GM19467 (cell line): Measurements from ENCODE around the gene TMEM30A.

Experiments
- ATAC-seq: cut with Tn5 transposase; IDR thresholded peaks from one replicate; pipeline ENCODE4 v1.9.1; 2021; ENCODE audit warnings: mild to moderate bottlenecking, moderate library complexity; ENCODE audit not compliant: unreplicated experiment

The TMEM30A gene

GRCh38 chr6:75266716-75267291, 17.8 kb downstream of the TMEM30A start:
- ATAC-seq = peak; percentile 84

GRCh38 chr6:75263401-75263750, 21.2 kb downstream of the TMEM30A start:
- no peak for ATAC-seq

- ATAC-seq = no peak
Observed at GRCh38 chr6:75262716-75263400, 21.7 kb downstream of the TMEM30A start.

- ATAC-seq = no peak
Observed at GRCh38 chr6:75261299-75261698, 23.3 kb downstream of the TMEM30A start.

GRCh38 chr6:75257343-75258087, 27.1 kb downstream of the TMEM30A start:
- ATAC-seq = no peak

GRCh38 chr6:75250552-75250951, 34.0 kb downstream of the TMEM30A start:
- no peak for ATAC-seq

GRCh38 chr6:75249837-75250236, 34.8 kb downstream of the TMEM30A start:
- ATAC-seq = no peak

- no peak for ATAC-seq
Observed at GRCh38 chr6:75246386-75246785, 38.2 kb downstream of the TMEM30A start.

GRCh38 chr6:75244063-75244584, 40.5 kb downstream of the TMEM30A start:
- ATAC-seq = peak; percentile 2

GRCh38 chr6:75243333-75244062, 41.1 kb downstream of the TMEM30A start, which contains the start of gene COX7A2:
Gene COX7A2 (minus strand): TSS chr6:75243801. CDS start chr6:75243734, 67 bp downstream.
- peak; percentile 97 for ATAC-seq

- ATAC-seq = no peak
Observed at GRCh38 chr6:75236630-75237029, 48.0 kb downstream of the TMEM30A start.

GRCh38 chr6:75235271-75235670, 49.3 kb downstream of the TMEM30A start:
- no peak for ATAC-seq

GRCh38 chr6:75234126-75234865, 50.3 kb downstream of the TMEM30A start:
- no peak for ATAC-seq

- no peak for ATAC-seq
Observed at GRCh38 chr6:75233092-75233615, 51.4 kb downstream of the TMEM30A start.

GRCh38 chr6:75230484-75231325, 53.9 kb downstream of the TMEM30A start:
- no peak for ATAC-seq

- no peak for ATAC-seq
Observed at GRCh38 chr6:75224303-75224926, 60.2 kb downstream of the TMEM30A start.

GRCh38 chr6:75223428-75223827, 61.2 kb downstream of the TMEM30A start:
- no peak for ATAC-seq

GRCh38 chr6:75222261-75222660, 62.3 kb downstream of the TMEM30A start:
- no peak for ATAC-seq

- no peak for ATAC-seq
Observed at GRCh38 chr6:75221116-75221515, 63.5 kb downstream of the TMEM30A start.
